Calu3 (cell line): ENCODE measurements around the gene NPHP1. TPM values are rescaled to one million over a fixed set of nuclear protein-coding genes. Genes with fewer than 3 reads are reported as not detected.
"Not testable (repeated sequence)": the region's sequence is repeated elsewhere in the genome, so short reads cannot be mapped to it uniquely, and the experiment has no call there.

Source experiments
- BruUV-seq: library from RNA; stranded (reverse); fragments of 400-500 nt; replicated peaks from 2 replicates; lab custom pipeline; 2021; lab: Mats Ljungman, UMichigan
- CTCF ChIA-PET: fragments of 300-600 bp; sonication (Branson Sonifier 250); formaldehyde crosslinking; loops from one replicate; lab custom pipeline; 2022; ENCODE audit warnings: antibody characterized with exemption; lab: Charles Lee
- DNase-seq: peaks from one replicate; pipeline ENCODE4 v3.0.0; 2022
- H3K27ac Mint-ChIP-seq: one replicate; pipeline ENCODE4 v1.8.0; 2022; ENCODE audit warnings: mixed read lengths; ENCODE audit not compliant: unreplicated experiment
- H3K27me3 Mint-ChIP-seq: one replicate; pipeline ENCODE4 v1.8.0; 2022; ENCODE audit warnings: mixed read lengths; ENCODE audit not compliant: unreplicated experiment
- H3K36me3 Mint-ChIP-seq: one replicate; pipeline ENCODE4 v1.8.0; 2022; ENCODE audit warnings: mild to moderate bottlenecking, moderate library complexity, mixed read lengths; ENCODE audit not compliant: insufficient read depth, unreplicated experiment
- H3K4me1 Mint-ChIP-seq: one replicate; pipeline ENCODE4 v1.8.0; 2022; ENCODE audit warnings: mild to moderate bottlenecking, low read depth, mixed read lengths; ENCODE audit not compliant: unreplicated experiment
- H3K4me3 Mint-ChIP-seq: one replicate; pipeline ENCODE4 v1.8.0; 2022; ENCODE audit warnings: mild to moderate bottlenecking, low read depth, moderate library complexity, mixed read lengths; ENCODE audit not compliant: unreplicated experiment
- H3K9me3 Mint-ChIP-seq: one replicate; pipeline ENCODE4 v1.8.0; 2022; ENCODE audit warnings: low read depth, mixed read lengths; ENCODE audit not compliant: unreplicated experiment
- intact Hi-C: fragments of 100-400 bp; cut with micrococcal nuclease; formaldehyde crosslinking; loops from one replicate; pipeline ENCODE4 v1.10.0; 2022; ENCODE audit not compliant: unreplicated experiment
- total RNA-seq: library from RNA; stranded (reverse); gene quantifications from 2 replicates; pipeline ENCODE4 v1.2.3, GENCODE V29; 2022
- TF ChIP-seq, protein P1 (sequence below): fragments of 200-600 bp; IDR thresholded peaks from one replicate; pipeline ENCODE4 v1.8.0; 2022; ENCODE audit warnings: antibody characterized with exemption; ENCODE audit not compliant: unreplicated experiment

NPHP1 gene
- total RNA-seq, 1 experiment from 2014 or later, result 6.4 TPM

DNA sequence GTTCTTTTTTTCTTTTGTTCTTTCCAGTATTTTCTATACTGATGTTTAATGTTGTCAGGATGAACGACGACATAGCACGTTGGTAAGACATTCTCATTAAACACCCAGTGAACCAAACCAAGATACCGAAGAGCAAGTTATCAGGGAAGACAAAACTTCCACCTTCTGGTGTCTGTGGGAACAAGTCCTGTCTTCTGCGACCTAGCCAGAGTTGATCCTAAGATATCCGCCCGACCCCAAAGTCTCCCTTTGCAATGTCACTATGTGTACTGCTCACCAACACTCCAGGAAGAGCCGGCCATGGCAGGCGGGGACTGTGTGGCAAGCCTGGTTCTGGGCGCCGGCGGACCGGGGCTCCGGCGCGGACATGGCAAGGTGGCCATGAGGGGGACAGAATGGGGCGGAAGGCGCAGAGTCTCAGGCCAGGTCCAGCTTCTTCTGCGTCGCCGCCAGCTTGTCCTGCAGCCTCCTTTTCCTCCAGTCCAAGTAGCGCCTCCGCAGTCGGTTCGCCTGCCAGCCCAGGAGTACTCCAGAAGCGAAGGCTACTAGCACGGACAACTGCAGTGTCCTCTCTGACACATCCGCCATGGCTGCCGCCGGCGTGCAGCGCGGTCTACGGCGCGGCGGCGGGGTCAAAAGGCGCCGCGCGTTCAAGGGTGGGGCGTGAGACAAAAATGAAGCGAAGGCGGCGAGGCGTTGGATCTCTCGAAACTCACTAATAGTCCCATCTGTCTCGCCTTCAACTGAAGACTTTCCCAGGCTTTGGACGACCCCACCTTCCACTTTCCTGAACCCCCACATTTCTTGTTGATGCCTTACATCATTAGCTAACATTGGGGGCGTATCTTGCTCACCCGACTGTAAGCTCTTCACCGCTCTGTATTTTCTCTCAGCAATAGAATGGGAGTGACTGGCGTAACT lies 7.4 kb upstream of the NPHP1 start, which contains the start of gene MTLN:
Gene MTLN, minus strand, starts transcription at position 610 of the 921 bp plus-strand sequence. Its CDS starts 22 bp downstream, at position 588.
- Mint-ChIP-seq H3K36me3 (peaks cover 25% of the 10 kb centered on the region), H3K27me3 (peaks cover 31% of the 10 kb centered on the region)
- intact Hi-C loops, result no loop called here

DNA sequence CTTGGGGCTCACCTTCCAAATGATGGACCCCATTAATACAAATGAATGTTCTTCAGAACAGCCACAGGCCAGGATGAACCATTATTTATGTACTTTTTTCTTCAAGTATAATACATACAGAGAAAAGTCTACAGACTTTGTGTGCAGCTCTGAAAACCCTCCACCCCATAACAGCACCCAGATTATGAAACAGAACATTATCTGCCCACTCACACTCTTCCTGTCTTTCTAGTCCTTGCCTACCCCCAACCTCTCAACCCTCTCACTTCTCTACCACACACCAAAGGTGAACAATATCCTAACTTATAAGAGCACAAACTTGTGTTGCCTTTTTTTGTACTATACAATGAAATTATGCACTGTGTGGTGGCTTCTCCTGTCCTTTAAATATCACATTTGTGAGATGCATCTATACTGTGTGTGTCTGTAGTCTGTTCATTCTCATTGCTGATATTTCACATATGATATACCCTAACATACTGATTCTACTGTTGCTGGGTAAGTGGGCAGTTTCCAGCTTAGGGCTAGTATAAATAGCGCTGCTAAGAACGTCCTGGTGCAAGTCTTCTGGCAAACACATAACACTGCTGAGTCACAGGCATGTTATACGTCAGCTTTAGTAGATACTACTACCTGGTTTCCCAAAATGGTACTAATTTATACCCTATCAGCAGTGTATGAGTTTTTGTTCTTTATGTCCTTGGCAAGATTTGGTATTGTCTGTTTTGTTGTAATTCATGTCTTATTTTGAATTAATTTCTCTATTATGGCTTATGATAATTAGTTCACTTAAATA lies 1.0 kb upstream of the NPHP1 start:
- intact Hi-C loops, result no loop called here
- Mint-ChIP-seq H3K27ac (peak overlapping the region; percentile 93), H3K9me3 (no peaks in the 10 kb centered on the region), H3K4me3 (peak overlapping the region; percentile 90), H3K27me3 (no peaks in the 10 kb centered on the region), H3K4me1 (peaks cover 20% of the 10 kb centered on the region), H3K36me3 (peaks cover 29% of the 10 kb centered on the region)
- no TSS peak for BruUV-seq
- TF ChIP-seq, protein P1, sequence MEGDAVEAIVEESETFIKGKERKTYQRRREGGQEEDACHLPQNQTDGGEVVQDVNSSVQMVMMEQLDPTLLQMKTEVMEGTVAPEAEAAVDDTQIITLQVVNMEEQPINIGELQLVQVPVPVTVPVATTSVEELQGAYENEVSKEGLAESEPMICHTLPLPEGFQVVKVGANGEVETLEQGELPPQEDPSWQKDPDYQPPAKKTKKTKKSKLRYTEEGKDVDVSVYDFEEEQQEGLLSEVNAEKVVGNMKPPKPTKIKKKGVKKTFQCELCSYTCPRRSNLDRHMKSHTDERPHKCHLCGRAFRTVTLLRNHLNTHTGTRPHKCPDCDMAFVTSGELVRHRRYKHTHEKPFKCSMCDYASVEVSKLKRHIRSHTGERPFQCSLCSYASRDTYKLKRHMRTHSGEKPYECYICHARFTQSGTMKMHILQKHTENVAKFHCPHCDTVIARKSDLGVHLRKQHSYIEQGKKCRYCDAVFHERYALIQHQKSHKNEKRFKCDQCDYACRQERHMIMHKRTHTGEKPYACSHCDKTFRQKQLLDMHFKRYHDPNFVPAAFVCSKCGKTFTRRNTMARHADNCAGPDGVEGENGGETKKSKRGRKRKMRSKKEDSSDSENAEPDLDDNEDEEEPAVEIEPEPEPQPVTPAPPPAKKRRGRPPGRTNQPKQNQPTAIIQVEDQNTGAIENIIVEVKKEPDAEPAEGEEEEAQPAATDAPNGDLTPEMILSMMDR, result no peak
- CTCF ChIA-PET, result no interaction called here
- DNase-seq, result no peak

More for the DNA sequence above, 7.4 kb upstream of the NPHP1 start, which contains the start of gene MTLN:
- TSS peak; percentile 88 for BruUV-seq
- TF ChIP-seq, protein P1, result no peak
- H3K27ac Mint-ChIP-seq, result peak within 1 kb of the TSS; percentile 75
- peak; percentile 73 for DNase-seq
- H3K4me3 Mint-ChIP-seq, result peak within 1 kb of the TSS; percentile 95
- peaks cover 11% of the 10 kb centered on the region for H3K4me1 Mint-ChIP-seq
- CTCF ChIA-PET, result no interaction called here
- peaks cover 3% of the 10 kb centered on the region for H3K9me3 Mint-ChIP-seq

DNA sequence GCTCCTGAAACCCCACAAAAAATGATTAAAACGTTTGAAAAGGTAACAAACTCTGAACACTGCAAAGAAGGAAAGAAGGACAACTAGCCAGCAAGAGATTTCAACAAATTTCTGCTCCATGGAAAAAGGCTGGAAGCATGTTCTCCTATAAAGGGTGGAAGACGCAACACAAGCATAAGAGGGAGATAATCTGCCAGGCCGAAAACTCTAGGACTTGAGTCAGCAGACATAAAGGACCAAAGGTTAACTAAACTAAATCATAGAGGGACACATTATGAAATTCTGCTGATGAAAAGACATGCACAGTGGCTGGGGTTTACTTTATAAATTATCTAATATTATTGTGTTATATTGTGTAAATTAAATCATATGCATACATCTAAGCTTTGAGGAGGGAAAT lies 6.8 kb downstream of the NPHP1 start:
- H3K4me1 Mint-ChIP-seq, result no peaks in the 10 kb centered on the region
- no peak overlapping the region for H3K27ac Mint-ChIP-seq
- no peaks in the 10 kb centered on the region for H3K9me3 Mint-ChIP-seq
- CTCF ChIA-PET, result no interaction called here
- H3K36me3 Mint-ChIP-seq, result no peaks in the 10 kb centered on the region
- H3K27me3 Mint-ChIP-seq, result no peaks in the 10 kb centered on the region
- no peak for DNase-seq
- no peak overlapping the region for H3K4me3 Mint-ChIP-seq
- intact Hi-C loops, result no loop called here
- no TSS peak for BruUV-seq
- TF ChIP-seq, protein P1, result no peak

DNA sequence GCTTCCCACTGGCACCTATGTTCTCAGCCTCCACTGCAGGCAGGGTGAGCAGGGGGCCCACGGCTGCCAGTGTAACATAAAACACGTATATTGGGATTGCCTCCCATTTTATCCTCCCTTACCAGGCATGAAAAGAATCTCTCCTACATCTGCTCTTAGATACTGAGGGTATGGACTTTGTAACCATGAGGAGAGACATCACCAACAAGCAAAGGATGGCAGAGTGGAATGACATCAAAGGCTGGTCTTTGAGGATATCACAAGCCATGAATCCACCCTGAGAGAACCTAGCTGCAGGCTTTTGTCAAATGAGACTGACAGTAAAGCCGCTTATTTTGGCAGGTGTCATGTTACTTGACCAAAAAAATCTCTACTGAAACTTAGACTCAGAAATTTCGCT lies 7.4 kb downstream of the NPHP1 start:
- no peak for DNase-seq
- Mint-ChIP-seq H3K4me3 (no peak overlapping the region), H3K4me1 (no peaks in the 10 kb centered on the region), H3K27ac (no peak overlapping the region), H3K36me3 (no peaks in the 10 kb centered on the region), H3K27me3 (no peaks in the 10 kb centered on the region), H3K9me3 (no peaks in the 10 kb centered on the region)
- intact Hi-C loops, result no loop called here
- TF ChIP-seq, protein P1, result no peak
- CTCF ChIA-PET, result no interaction called here
- BruUV-seq, result no TSS peak

DNA sequence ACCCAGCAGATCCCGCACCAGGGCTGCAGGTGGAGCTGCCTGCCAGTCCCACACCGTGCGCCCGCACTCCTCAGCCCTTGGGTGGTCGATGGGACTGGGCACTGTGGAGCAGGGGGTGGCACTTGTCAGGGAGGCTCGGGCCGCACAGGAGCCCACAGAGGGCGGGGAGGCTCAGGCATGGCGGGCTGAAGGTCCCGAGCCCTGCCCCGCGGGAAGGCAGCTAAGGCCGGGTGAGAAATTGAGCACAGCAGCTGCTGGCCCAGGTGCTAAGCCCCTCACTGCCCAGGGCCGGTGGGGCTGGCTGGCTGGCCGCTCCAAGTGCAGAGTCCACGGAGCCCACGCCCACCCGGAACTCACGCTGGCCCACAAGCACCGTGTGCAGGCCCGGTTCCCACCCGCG lies 14.6 kb downstream of the NPHP1 start:
- DNase-seq, H3K27me3 Mint-ChIP-seq, H3K4me3 Mint-ChIP-seq, intact Hi-C loops, BruUV-seq, CTCF ChIA-PET, H3K4me1 Mint-ChIP-seq, H3K27ac Mint-ChIP-seq, H3K36me3 Mint-ChIP-seq: not testable (repeated sequence)
- peaks cover 12% of the 10 kb centered on the region for H3K9me3 Mint-ChIP-seq
